ENCODE data around the gene ST6GALNAC5. TPM values are rescaled to one million over a fixed set of nuclear protein-coding genes. Genes with fewer than 3 reads are reported as not detected.
A peak's percentile ranks its signal among the peaks of the same experiment; 100 is the strongest.

ST6GALNAC5 gene
- total and polyA plus RNA-seq, 10 of the 15 experiments (the other 5 are each of a cell fraction or from before 2014, with no cell fraction given), result under 0.01 to 1.8 (median 0.07) TPM; not detected in 6

- intact Hi-C loops (cut with micrococcal nuclease; ENCODE audit: unreplicated experiment), result no loop called here
- 0% methylated on average over 2 of the region's 2 CpGs for WGBS (ENCODE audit: insufficient coverage, insufficient replicate concordance, low lambda C conversion rate, missing lambda C conversion rate)
- no peak for TF ChIP-seq RCOR1 (conservative IDR thresholded peaks at IDR 0.05; ENCODE audit: low read depth, low read length)
- no peak for TF ChIP-seq RELB (IDR thresholded peaks at IDR 0.05; ENCODE audit: low read depth)
- no peak for TF ChIP-seq SUPT20H (IDR thresholded peaks at IDR 0.05; ENCODE audit: borderline replicate concordance, control insufficient read depth, low read depth, low read length)
- no peak for TF ChIP-seq ZNF274 (IDR thresholded peaks at IDR 0.05; ENCODE audit: insufficient read depth, insufficient read length)
- no peak for TF ChIP-seq JUNB (IDR thresholded peaks at IDR 0.05)
- TF ChIP-seq CBX3 (IDR thresholded peaks at IDR 0.05; ENCODE audit: borderline replicate concordance, low read depth), result no peak
- TF ChIP-seq ZBTB4 (CRISPR knock-in tag; IDR thresholded peaks at IDR 0.05), result no peak
- no peak for TF ChIP-seq BHLHE40 (IDR thresholded peaks at IDR 0.05; ENCODE audit: borderline replicate concordance in 1 of 2, low read depth in 2 of 2, low read length in 1 of 2)
- no peak for TF ChIP-seq TBL1XR1 (IDR thresholded peaks at IDR 0.05; ENCODE audit: low read depth, low read length)
- no peak for TF ChIP-seq TCF3 (IDR thresholded peaks at IDR 0.05; ENCODE audit: borderline replicate concordance, insufficient read depth, low read depth, low read length)
- TF ChIP-seq PAX8 (IDR thresholded peaks at IDR 0.05), result no peak
- TF ChIP-seq PML (IDR thresholded peaks at IDR 0.05; ENCODE audit: low read length), result no peak
- TF ChIP-seq ZBTB33 (IDR thresholded peaks at IDR 0.05), result no peak
- no peak for TF ChIP-seq POLR2AphosphoS2 (IDR thresholded peaks at IDR 0.05; ENCODE audit: low read depth, low read length)
- in situ Hi-C loops (cut with MboI), result no loop called here
- ATAC-seq (peak; percentile 33; the same call in 2 of the 3 replicates), FAIRE-seq (no peak), DNase-seq (ENCODE audit: low read depth, low spot score) (no peak)
- Histone ChIP-seq H3K9ac (ENCODE audit: control insufficient read depth, insufficient read depth, low read length) (no peak overlapping the region), H4K20me1 (ENCODE audit: control insufficient read depth, insufficient read depth) (no peaks in the 10 kb centered on the region), H3K4me3 (no peak overlapping the region), H3K79me2 (ENCODE audit: control insufficient read depth, insufficient read depth, low read length) (no peaks in the 10 kb centered on the region), H3K27ac (ENCODE audit: control insufficient read depth, insufficient read depth) (no peak overlapping the region), H3K9me3 (replicated peaks; ENCODE audit: control insufficient read depth, insufficient read depth, low read length) (no peaks in the 10 kb centered on the region), H3K27me3 (replicated peaks in 1 of 2; ENCODE audit: control insufficient read depth in 2 of 2, insufficient read depth in 2 of 2, low read length in 1 of 2) (0 out of 4 replicates have a peak, but pooled peaks cover 0 to 1% of the 10 kb centered on the region in 2 experiments), H2AFZ (ENCODE audit: control insufficient read depth, low read depth, low read length) (no peak overlapping the region), H3K4me1 (ENCODE audit: control insufficient read depth, insufficient read depth, low read length) (no peaks in the 10 kb centered on the region), H3K36me3 (ENCODE audit: control insufficient read depth in 2 of 2, insufficient read depth in 2 of 2, low read length in 1 of 2) (no peaks in the 10 kb centered on the region), H3K4me2 (ENCODE audit: control insufficient read depth, insufficient read depth) (no peak overlapping the region)
- ChIA-PET POLR2A (no interaction called here), RAD21 (ENCODE audit: unreplicated experiment) (no interaction called here), SMC1A (ENCODE audit: uncharacterized antibody, unreplicated experiment) (interaction anchor here (5.9 to 11.0 kb wide), 2 partner anchors 7 to 85 kb away, joined by 49 to 215 read pairs; no protein-coding TSS in a partner anchor), CTCF (no interaction called here)
- BruUV-seq (replicated peaks), result no TSS peak
Measured at GRCh38 chr1:76944942-76945341, 77.7 kb downstream of the ST6GALNAC5 start.
